Activated CD4-positive, CD25-positive, alpha-beta regulatory T cell (primary cell): ENCODE results near the gene UMAD1.

Source experiments
- DNase-seq, 4 experiments: peaks; one replicate each; lab custom pipeline; 2025; lab: John Stamatoyannopoulos, UW

Gene UMAD1

GRCh38 chr7:7922684-7923385, 282.3 kb downstream of the UMAD1 start:
- DNase-seq: no peak

DNA sequence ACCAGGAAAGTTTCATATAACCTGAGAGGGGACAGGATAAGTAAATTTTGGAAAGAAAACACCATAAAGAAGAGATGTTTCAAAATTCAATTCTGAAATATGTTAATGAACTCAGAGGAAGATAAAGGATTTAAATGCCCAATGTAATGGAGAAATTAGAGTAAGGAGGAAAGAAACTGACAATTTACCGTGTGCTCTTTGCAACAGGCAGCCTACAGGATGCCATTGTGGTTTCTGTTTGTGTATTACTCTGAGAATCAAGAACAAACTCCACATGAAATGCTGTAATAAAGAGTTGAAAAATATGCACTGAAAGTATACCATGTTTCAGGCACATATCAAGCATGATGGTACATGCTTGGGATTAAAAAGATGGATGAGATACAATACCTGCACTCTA, 283.3 kb downstream of the UMAD1 start:
- no peak for DNase-seq

GRCh38 chr7:7924303-7924702, 283.8 kb downstream of the UMAD1 start:
- no peak for DNase-seq
